ENCODE results near the gene INPP4A.

The INPP4A gene

GRCh38 chr2:98511981-98512380, 67.3 kb downstream of the INPP4A start:
- no peaks in the 10 kb centered on the region for H3K36me3 ChIP-seq (ENCODE audit: insufficient read depth, low read length)
- H3K4me1 ChIP-seq (ENCODE audit: insufficient read depth, low read length), result peaks cover 9% of the 10 kb centered on the region; the same call in 1 of the 2 replicates
- no peaks in the 10 kb centered on the region for H3K9me3 ChIP-seq (ENCODE audit: insufficient read depth, low read depth, low read length)
- WGBS, result 92% methylated on average over 3 of the region's 3 CpGs
- H3K27me3 ChIP-seq (ENCODE audit: insufficient read depth, low read length), result no peaks in the 10 kb centered on the region
- H3K27ac ChIP-seq (ENCODE audit: low read depth, low read length), result no peak overlapping the region
- no peak overlapping the region for H3K4me3 ChIP-seq (ENCODE audit: low read length)
- H3K9ac ChIP-seq (ENCODE audit: low read depth, low read length), result no peak overlapping the region

DNA sequence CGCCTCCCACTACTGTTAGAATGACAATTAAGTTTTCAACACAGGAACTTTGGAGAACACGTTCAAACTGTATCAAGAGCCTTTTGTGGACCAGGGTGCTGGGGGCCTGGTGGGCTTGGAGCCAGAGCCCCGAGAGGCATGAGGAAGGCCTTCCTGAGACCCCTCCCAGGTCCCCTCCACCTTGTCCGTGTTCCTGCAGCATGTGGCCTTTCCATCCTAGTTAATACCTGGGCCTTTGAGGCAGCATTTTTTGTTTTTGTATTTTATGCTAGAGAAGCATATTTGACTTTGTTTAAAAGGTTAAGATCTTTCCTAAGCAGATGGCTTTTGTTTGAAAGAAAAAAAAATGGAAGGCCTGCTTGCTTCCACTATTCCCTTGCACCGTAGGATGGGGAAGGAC, 68.0 kb downstream of the INPP4A start:
- H3K9ac ChIP-seq (ENCODE audit: low read depth, low read length), result no peak overlapping the region
- no peak overlapping the region for H3K27ac ChIP-seq (ENCODE audit: low read depth, low read length)
- H3K9me3 ChIP-seq (ENCODE audit: insufficient read depth, low read depth, low read length), result no peaks in the 10 kb centered on the region
- WGBS, result 94% methylated on average over 5 of the region's 5 CpGs
- no peak overlapping the region for H3K4me3 ChIP-seq (ENCODE audit: low read length)
- H3K36me3 ChIP-seq (ENCODE audit: insufficient read depth, low read length), result no peaks in the 10 kb centered on the region
- no peaks in the 10 kb centered on the region for H3K27me3 ChIP-seq (ENCODE audit: insufficient read depth, low read length)
- peaks cover 8% of the 10 kb centered on the region; the same call in 1 of the 2 replicates for H3K4me1 ChIP-seq (ENCODE audit: insufficient read depth, low read length)

- Histone ChIP-seq H3K9ac (ENCODE audit: low read depth, low read length) (no peak overlapping the region), H3K27ac (ENCODE audit: low read depth, low read length) (peak overlapping the region; percentile 23; the same call in 1 of the 2 replicates), H3K9me3 (ENCODE audit: insufficient read depth, low read depth, low read length) (no peaks in the 10 kb centered on the region), H3K4me3 (ENCODE audit: low read length) (no peak overlapping the region), H3K36me3 (ENCODE audit: insufficient read depth, low read length) (no peaks in the 10 kb centered on the region), H3K4me1 (ENCODE audit: insufficient read depth, low read length) (peaks cover 6% of the 10 kb centered on the region; the same call in 1 of the 2 replicates), H3K27me3 (ENCODE audit: insufficient read depth, low read length) (no peaks in the 10 kb centered on the region)
- 90% methylated on average over 5 of the region's 5 CpGs for WGBS
Observed at GRCh38 chr2:98514096-98514639, 69.5 kb downstream of the INPP4A start.

- H3K4me3 ChIP-seq (ENCODE audit: low read length), result no peak overlapping the region
- no peak overlapping the region for H3K27ac ChIP-seq (ENCODE audit: low read depth, low read length)
- no peaks in the 10 kb centered on the region for H3K36me3 ChIP-seq (ENCODE audit: insufficient read depth, low read length)
- H3K9ac ChIP-seq (ENCODE audit: low read depth, low read length), result no peak overlapping the region
- WGBS, result 98% methylated on average over 4 of the region's 4 CpGs
- peaks cover 6% of the 10 kb centered on the region; the same call in 1 of the 2 replicates for H3K4me1 ChIP-seq (ENCODE audit: insufficient read depth, low read length)
- no peaks in the 10 kb centered on the region for H3K27me3 ChIP-seq (ENCODE audit: insufficient read depth, low read length)
- H3K9me3 ChIP-seq (ENCODE audit: insufficient read depth, low read depth, low read length), result no peaks in the 10 kb centered on the region
Observed at GRCh38 chr2:98514879-98515249, 70.2 kb downstream of the INPP4A start.

GRCh38 chr2:98515250-98515991, 70.8 kb downstream of the INPP4A start:
- Histone ChIP-seq H3K9me3 (ENCODE audit: insufficient read depth, low read depth, low read length) (no peaks in the 10 kb centered on the region), H3K4me3 (ENCODE audit: low read length) (no peak overlapping the region), H3K27ac (ENCODE audit: low read depth, low read length) (no peak overlapping the region), H3K27me3 (ENCODE audit: insufficient read depth, low read length) (no peaks in the 10 kb centered on the region), H3K4me1 (ENCODE audit: insufficient read depth, low read length) (peaks cover 6% of the 10 kb centered on the region; the same call in 1 of the 2 replicates), H3K9ac (ENCODE audit: low read depth, low read length) (no peak overlapping the region), H3K36me3 (ENCODE audit: insufficient read depth, low read length) (peaks cover 3% of the 10 kb centered on the region; the same call in 1 of the 2 replicates)
- 88% methylated on average over 12 of the region's 13 CpGs for WGBS

DNA sequence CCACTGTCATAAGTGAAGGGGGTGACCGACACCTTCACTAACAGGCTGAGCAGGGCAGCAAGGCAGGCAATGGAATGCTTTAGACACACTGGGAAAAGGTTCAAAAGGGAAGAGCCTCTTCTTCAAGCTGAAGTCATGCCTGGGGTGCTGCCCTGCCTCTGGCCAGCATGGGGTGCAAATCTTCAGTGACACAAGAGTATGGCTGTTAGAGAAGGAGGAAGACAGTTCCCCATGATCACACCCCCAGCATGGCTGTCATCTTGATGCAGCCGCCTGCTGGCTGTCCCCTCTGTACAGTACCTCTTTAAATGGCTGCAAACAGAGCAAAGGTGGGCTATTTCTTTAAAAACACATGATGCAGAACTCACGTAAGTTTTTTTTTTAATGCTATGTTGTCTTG, 71.9 kb downstream of the INPP4A start:
- no peak overlapping the region for H3K27ac ChIP-seq (ENCODE audit: low read depth, low read length)
- peaks cover 12% of the 10 kb centered on the region; the same call in 1 of the 2 replicates for H3K36me3 ChIP-seq (ENCODE audit: insufficient read depth, low read length)
- no peak overlapping the region for H3K9ac ChIP-seq (ENCODE audit: low read depth, low read length)
- no peaks in the 10 kb centered on the region for H3K9me3 ChIP-seq (ENCODE audit: insufficient read depth, low read depth, low read length)
- 96% methylated on average over 3 of the region's 3 CpGs for WGBS
- peaks cover 6% of the 10 kb centered on the region; the same call in 1 of the 2 replicates for H3K4me1 ChIP-seq (ENCODE audit: insufficient read depth, low read length)
- H3K27me3 ChIP-seq (ENCODE audit: insufficient read depth, low read length), result no peaks in the 10 kb centered on the region
- H3K4me3 ChIP-seq (ENCODE audit: low read length), result no peak overlapping the region

DNA sequence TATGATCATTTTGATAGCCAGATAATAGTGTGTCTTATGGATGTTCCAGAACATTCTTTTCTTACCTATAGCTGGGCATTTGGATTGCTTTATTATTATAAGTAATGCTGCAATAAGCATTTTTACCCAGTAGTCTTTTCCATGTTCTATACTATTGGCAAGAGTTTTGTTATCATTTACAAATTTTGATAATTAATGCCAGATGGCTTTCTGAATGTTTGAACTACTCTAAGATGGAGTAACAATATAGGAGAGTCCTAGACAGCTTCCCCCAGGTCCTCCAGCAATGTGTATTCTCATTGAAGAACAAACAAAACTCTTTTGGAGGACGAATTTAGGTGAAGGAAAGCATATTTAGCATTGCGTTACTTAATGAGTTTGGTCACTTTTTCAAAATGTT, 73.0 kb downstream of the INPP4A start:
- Histone ChIP-seq H3K36me3 (ENCODE audit: insufficient read depth, low read length) (peaks cover 15% of the 10 kb centered on the region), H3K9ac (ENCODE audit: low read depth, low read length) (no peak overlapping the region), H3K4me3 (ENCODE audit: low read length) (no peak overlapping the region), H3K27ac (ENCODE audit: low read depth, low read length) (no peak overlapping the region), H3K4me1 (ENCODE audit: insufficient read depth, low read length) (peaks cover 6% of the 10 kb centered on the region; the same call in 1 of the 2 replicates), H3K27me3 (ENCODE audit: insufficient read depth, low read length) (no peaks in the 10 kb centered on the region), H3K9me3 (ENCODE audit: insufficient read depth, low read depth, low read length) (no peaks in the 10 kb centered on the region)
- 85% methylated on average over 2 of the region's 2 CpGs for WGBS

GRCh38 chr2:98518101-98518500, 73.4 kb downstream of the INPP4A start:
- peaks cover 18% of the 10 kb centered on the region for H3K36me3 ChIP-seq (ENCODE audit: insufficient read depth, low read length)
- H3K27me3 ChIP-seq (ENCODE audit: insufficient read depth, low read length), result no peaks in the 10 kb centered on the region
- 78% methylated on average over 4 of the region's 4 CpGs for WGBS
- H3K4me1 ChIP-seq (ENCODE audit: insufficient read depth, low read length), result peaks cover 6% of the 10 kb centered on the region; the same call in 1 of the 2 replicates
- no peak overlapping the region for H3K4me3 ChIP-seq (ENCODE audit: low read length)
- H3K9me3 ChIP-seq (ENCODE audit: insufficient read depth, low read depth, low read length), result no peaks in the 10 kb centered on the region
- no peak overlapping the region for H3K27ac ChIP-seq (ENCODE audit: low read depth, low read length)
- H3K9ac ChIP-seq (ENCODE audit: low read depth, low read length), result no peak overlapping the region

DNA sequence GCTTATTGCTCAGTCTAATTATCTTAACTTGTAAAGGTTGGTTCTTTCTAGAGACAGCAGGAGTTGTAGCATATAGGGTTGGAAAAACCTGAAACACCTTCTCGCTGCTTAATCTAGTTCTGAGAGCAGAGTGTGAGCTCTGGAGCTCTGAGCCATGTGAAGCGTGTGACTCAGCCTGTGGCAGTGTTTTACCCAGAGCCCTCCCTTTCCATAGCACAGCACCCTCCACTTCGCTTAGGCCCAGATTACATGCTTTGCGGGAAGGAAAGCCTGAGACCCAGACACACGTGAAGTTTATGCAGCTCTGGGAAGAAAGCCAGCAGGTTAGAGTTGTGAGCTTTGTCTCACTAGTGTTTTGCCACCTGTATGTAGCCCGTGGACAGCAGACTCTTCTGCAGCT, 74.5 kb downstream of the INPP4A start:
- Histone ChIP-seq H3K9me3 (ENCODE audit: insufficient read depth, low read depth, low read length) (no peaks in the 10 kb centered on the region), H3K4me3 (ENCODE audit: low read length) (no peak overlapping the region), H3K27me3 (ENCODE audit: insufficient read depth, low read length) (no peaks in the 10 kb centered on the region), H3K27ac (ENCODE audit: low read depth, low read length) (no peak overlapping the region), H3K4me1 (ENCODE audit: insufficient read depth, low read length) (peaks cover 6% of the 10 kb centered on the region; the same call in 1 of the 2 replicates), H3K36me3 (ENCODE audit: insufficient read depth, low read length) (peaks cover 18% of the 10 kb centered on the region), H3K9ac (ENCODE audit: low read depth, low read length) (no peak overlapping the region)
- WGBS, result 95% methylated on average over 6 of the region's 6 CpGs

GRCh38 chr2:98519851-98520250, 75.2 kb downstream of the INPP4A start:
- Histone ChIP-seq H3K4me1 (ENCODE audit: insufficient read depth, low read length) (peaks cover 2% of the 10 kb centered on the region; the same call in 1 of the 2 replicates), H3K27me3 (ENCODE audit: insufficient read depth, low read length) (no peaks in the 10 kb centered on the region), H3K27ac (ENCODE audit: low read depth, low read length) (no peak overlapping the region), H3K4me3 (ENCODE audit: low read length) (no peak overlapping the region), H3K36me3 (ENCODE audit: insufficient read depth, low read length) (peaks cover 18% of the 10 kb centered on the region), H3K9ac (ENCODE audit: low read depth, low read length) (no peak overlapping the region), H3K9me3 (ENCODE audit: insufficient read depth, low read depth, low read length) (no peaks in the 10 kb centered on the region)
- 95% methylated on average over 16 of the region's 16 CpGs for WGBS

DNA sequence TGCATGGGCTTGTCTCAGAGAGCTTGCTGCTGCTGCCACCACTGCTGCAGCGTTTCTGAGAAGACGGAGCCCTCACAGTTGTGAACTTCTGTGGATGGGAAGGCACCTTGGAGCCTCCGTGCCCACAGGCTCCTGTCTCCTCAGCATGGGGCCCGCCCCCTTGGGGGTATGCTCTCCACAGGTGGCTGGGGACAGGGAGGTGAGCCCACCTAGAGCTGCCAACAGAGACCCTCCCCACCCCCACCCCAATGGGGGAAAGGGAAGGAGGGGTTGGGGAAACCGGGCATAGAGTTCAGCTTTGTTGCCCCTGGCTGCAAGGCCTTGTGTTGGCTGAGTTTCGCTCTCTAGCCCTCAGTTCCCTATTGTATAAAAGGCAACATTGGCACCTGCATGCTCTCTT, 76.1 kb downstream of the INPP4A start:
- Histone ChIP-seq H3K27ac (ENCODE audit: low read depth, low read length) (no peak overlapping the region), H3K9me3 (ENCODE audit: insufficient read depth, low read depth, low read length) (no peaks in the 10 kb centered on the region), H3K4me3 (ENCODE audit: low read length) (no peak overlapping the region), H3K9ac (ENCODE audit: low read depth, low read length) (no peak overlapping the region), H3K36me3 (ENCODE audit: insufficient read depth, low read length) (peaks cover 18% of the 10 kb centered on the region), H3K27me3 (ENCODE audit: insufficient read depth, low read length) (no peaks in the 10 kb centered on the region), H3K4me1 (ENCODE audit: insufficient read depth, low read length) (no peaks in the 10 kb centered on the region)
- 88% methylated on average over 6 of the region's 6 CpGs for WGBS

Measured in HUES64 (cell line).